IMR-90 (cell line): ENCODE measurements around the gene KCNJ2. TPM values are rescaled to one million over a fixed set of nuclear protein-coding genes. Genes with fewer than 3 reads are reported as not detected.
A peak's percentile ranks its signal among the peaks of the same experiment; 100 is the strongest.

ENCODE experiments used
- ATAC-seq: fragments of 200-7000 bp; cut with Tn5 transposase; 2 replicates; pipeline ENCODE4 v1.9.1; 2020; ENCODE audit warnings: low read depth, mild to moderate bottlenecking, moderate library complexity
- BruUV-seq: library from RNA; stranded (reverse); fragments of 400-500 nt; replicated peaks from 2 replicates; lab custom pipeline; 2021; lab: Mats Ljungman, UMichigan
- CTCF ChIA-PET: fragments of 300-600 bp; formaldehyde crosslinking; extraction: SDS; loops from one replicate; lab custom pipeline; 2021; ENCODE audit warnings: antibody characterized with exemption; lab: Yijun Ruan, JAX
- POLR2A ChIA-PET: fragments of 300-600 bp; sonication (Branson Sonifier 250); formaldehyde crosslinking; loops from one replicate; lab custom pipeline; 2022; ENCODE audit warnings: antibody characterized with exemption; ENCODE audit not compliant: unreplicated experiment; lab: Charles Lee
- DNase-seq: peaks from one replicate; pipeline ENCODE4 v3.0.0; 2013
- H2AFZ ChIP-seq: replicated peaks from 2 replicates; pipeline ENCODE3; 2013; ENCODE audit warnings: low read length, mild to moderate bottlenecking; ENCODE audit not compliant: poor library complexity
- H2AK5ac ChIP-seq: 2 replicates; pipeline ENCODE4 v1.6.1; 2013; ENCODE audit warnings: low read depth, low read length, inconsistent platforms
- H2AK9ac ChIP-seq: replicated peaks from 2 replicates; pipeline ENCODE3; 2013; ENCODE audit warnings: mild to moderate bottlenecking, low read depth, low read length, moderate library complexity; ENCODE audit not compliant: poor library complexity
- H2BK120ac ChIP-seq: 2 replicates; pipeline ENCODE4 v1.6.1; 2013; ENCODE audit warnings: low read depth, low read length, inconsistent platforms
- H2BK15ac ChIP-seq: 3 replicates; pipeline ENCODE4 v1.6.1; 2013; ENCODE audit warnings: low read depth, low read length, inconsistent platforms
- H2BK20ac ChIP-seq: 2 replicates; pipeline ENCODE4 v1.6.1; 2013; ENCODE audit warnings: low read depth, mild to moderate bottlenecking, inconsistent platforms, low read length, moderate library complexity
- H2BK5ac ChIP-seq: 2 replicates; pipeline ENCODE4 v1.6.1; 2013; ENCODE audit warnings: mild to moderate bottlenecking, low read depth, low read length, inconsistent platforms; ENCODE audit not compliant: poor library complexity, severe bottlenecking
- H3K14ac ChIP-seq: replicated peaks from 2 replicates; pipeline ENCODE4 v1.6.1; 2013; ENCODE audit warnings: low read depth, low read length, inconsistent platforms
- H3K18ac ChIP-seq: 2 replicates; pipeline ENCODE4 v1.6.1; 2013; ENCODE audit warnings: low read depth, low read length, control low read depth
- H3K23ac ChIP-seq: 2 replicates; pipeline ENCODE4 v1.6.1; 2013; ENCODE audit warnings: low read depth, low read length, inconsistent platforms
- H3K27ac ChIP-seq: 2 replicates; pipeline ENCODE4 v1.5.1; 2013; ENCODE audit warnings: mild to moderate bottlenecking, control low read depth, low read length; ENCODE audit not compliant: insufficient read depth
- H3K27me3 ChIP-seq: 2 replicates; pipeline ENCODE4 v1.6.1; 2013; ENCODE audit warnings: low read length; ENCODE audit not compliant: control insufficient read depth, insufficient read depth
- H3K36me3 ChIP-seq: 2 replicates; pipeline ENCODE4 v1.6.1; 2013; ENCODE audit warnings: low read length, mixed read lengths; ENCODE audit not compliant: control insufficient read depth, insufficient read depth
- H3K4ac ChIP-seq: 2 replicates; pipeline ENCODE4 v1.6.1; 2013; ENCODE audit warnings: low read depth, low read length, inconsistent platforms
- H3K4me1 ChIP-seq: 2 replicates; pipeline ENCODE4 v1.6.1; 2013; ENCODE audit warnings: low read length, mixed read lengths; ENCODE audit not compliant: control insufficient read depth, insufficient read depth
- H3K4me2 ChIP-seq: 2 replicates; pipeline ENCODE4 v1.6.1; 2013; ENCODE audit warnings: low read depth, mild to moderate bottlenecking, control low read depth, low read length, moderate library complexity
- H3K4me3 ChIP-seq: 2 replicates; pipeline ENCODE4 v1.5.1; 2013; ENCODE audit warnings: low read depth, mild to moderate bottlenecking, control low read depth, low read length, moderate library complexity; ENCODE audit not compliant: insufficient read depth
- H3K56ac ChIP-seq: 2 replicates; pipeline ENCODE4 v1.6.1; 2013; ENCODE audit warnings: low read length, inconsistent platforms; ENCODE audit not compliant: insufficient read depth; ENCODE audit errors: extremely low read depth
- H3K79me1 ChIP-seq, 2 experiments: 2 replicates each; pipeline ENCODE4 v1.6.1; 2013; ENCODE audit warnings: low read length in 2 of 2, inconsistent platforms in 1 of 2, low read depth in 1 of 2
- H3K9ac ChIP-seq: 2 replicates; pipeline ENCODE4 v1.6.1; 2013; ENCODE audit warnings: low read depth, low read length, control low read depth
- H3K9me1 ChIP-seq: 2 replicates; pipeline ENCODE4 v1.6.1; 2013; ENCODE audit warnings: low read length, inconsistent platforms; ENCODE audit not compliant: insufficient read depth
- H3K9me3 ChIP-seq: 2 replicates; pipeline ENCODE4 v1.6.1; 2013; ENCODE audit warnings: low read length; ENCODE audit not compliant: control insufficient read depth, insufficient read depth
- H4K20me1 ChIP-seq: 2 replicates; pipeline ENCODE4 v1.6.1; 2013; ENCODE audit warnings: low read length, inconsistent platforms; ENCODE audit not compliant: insufficient read depth
- H4K5ac ChIP-seq: 2 replicates; pipeline ENCODE4 v1.6.1; 2013; ENCODE audit warnings: mild to moderate bottlenecking, low read depth, low read length, control low read depth
- H4K8ac ChIP-seq, 2 experiments: 2 replicates each; pipeline ENCODE4 v1.6.1; 2013; ENCODE audit warnings: low read depth in 2 of 2, low read length in 2 of 2, control low read depth in 1 of 2, inconsistent platforms in 1 of 2
- H4K91ac ChIP-seq: 2 replicates; pipeline ENCODE4 v1.6.1; 2013; ENCODE audit warnings: low read depth, low read length, inconsistent platforms; ENCODE audit not compliant: insufficient read depth
- BHLHE40 ChIP-seq: fragments of 150-350 bp; IDR thresholded peaks from 2 replicates; pipeline ENCODE4 v1.6.1; 2016; ENCODE audit warnings: mild to moderate bottlenecking, low read depth, low read length
- CEBPB ChIP-seq: IDR thresholded peaks from 2 replicates; pipeline ENCODE4 v1.6.1; 2012; ENCODE audit warnings: low read depth, low read length, improper control_type of control experiment
- CHD1 ChIP-seq: IDR thresholded peaks from 2 replicates; pipeline ENCODE4 v1.6.1; 2012; ENCODE audit warnings: low read depth, low read length, improper control_type of control experiment
- CTCF ChIP-seq: conservative IDR thresholded peaks from 2 replicates; pipeline ENCODE4 v1.5.1; 2012; ENCODE audit warnings: mild to moderate bottlenecking, low read depth, low read length, improper control_type of control experiment
- ELK1 ChIP-seq: fragments of 150-350 bp; IDR thresholded peaks from 2 replicates; pipeline ENCODE4 v1.6.1; 2016; ENCODE audit warnings: low read depth, mild to moderate bottlenecking, low read length, moderate library complexity, borderline replicate concordance
- FOS ChIP-seq: fragments of 150-350 bp; IDR thresholded peaks from 2 replicates; pipeline ENCODE4 v1.6.1; 2016; ENCODE audit warnings: low read depth, low read length
- MAFK ChIP-seq: IDR thresholded peaks from 2 replicates; pipeline ENCODE4 v1.6.1; 2012; ENCODE audit warnings: low read depth, low read length, improper control_type of control experiment
- MAZ ChIP-seq: IDR thresholded peaks from 2 replicates; pipeline ENCODE4 v1.6.1; 2012; ENCODE audit warnings: low read depth, mild to moderate bottlenecking, low read length, improper control_type of control experiment, moderate library complexity, borderline replicate concordance
- MXI1 ChIP-seq: IDR thresholded peaks from 2 replicates; pipeline ENCODE4 v1.6.1; 2012; ENCODE audit warnings: low read depth, mild to moderate bottlenecking, low read length, moderate library complexity, borderline replicate concordance
- NFE2L2 ChIP-seq: fragments of 150-350 bp; IDR thresholded peaks from 2 replicates; pipeline ENCODE4 v1.6.1; 2016; ENCODE audit warnings: low read depth, mild to moderate bottlenecking, low read length
- POLR2A ChIP-seq: IDR thresholded peaks from 2 replicates; pipeline ENCODE4 v1.6.1; 2012; ENCODE audit warnings: mild to moderate bottlenecking, low read depth, low read length
- RAD21 ChIP-seq: IDR thresholded peaks from 2 replicates; pipeline ENCODE4 v1.6.1; 2012; ENCODE audit warnings: low read length, improper control_type of control experiment
- RCOR1 ChIP-seq: IDR thresholded peaks from 2 replicates; pipeline ENCODE4 v1.6.1; 2012; ENCODE audit warnings: mild to moderate bottlenecking, low read length, improper control_type of control experiment; ENCODE audit not compliant: insufficient replicate concordance
- RFX5 ChIP-seq: IDR thresholded peaks from 2 replicates; pipeline ENCODE4 v1.8.0; 2012; ENCODE audit warnings: low read depth, mild to moderate bottlenecking, low read length, moderate library complexity
- SMC3 ChIP-seq: fragments of 150-350 bp; IDR thresholded peaks from 2 replicates; pipeline ENCODE4 v1.6.1; 2016; ENCODE audit warnings: low read depth, mild to moderate bottlenecking, antibody characterized with exemption, low read length, moderate library complexity
- USF2 ChIP-seq: fragments of 150-350 bp; IDR thresholded peaks from 2 replicates; pipeline ENCODE4 v1.6.1; 2017; ENCODE audit warnings: mild to moderate bottlenecking, antibody characterized with exemption, low read length, low read depth
- WGBS, 2 experiments: methylation state at CpG; one replicate each; pipeline versions ENCODE4 v1.1.5 to v1.1.7; 2013; ENCODE audit warnings: missing lambda C conversion rate in 2 of 2; ENCODE audit not compliant: insufficient read length in 1 of 2; ENCODE audit errors: extremely low coverage in 2 of 2; 5-methylcytosine and 5-hydroxymethylcytosine counted together
- dilution Hi-C: fragments of 300-500 bp; cut with HindIII; formaldehyde crosslinking; loops from one replicate; pipeline ENCODE4 v1.14.3; 2018; ENCODE audit warnings: low sequenced_read_pairs; ENCODE audit not compliant: unreplicated experiment
- in situ Hi-C: fragments of 300-500 bp; cut with MboI; formaldehyde crosslinking; loops from 3 replicates; pipeline ENCODE4 v1.14.3; 2019; ENCODE audit warnings: low sequenced_read_pairs, inconsistent platforms, mixed read lengths
- intact Hi-C: fragments of 100-400 bp; cut with micrococcal nuclease; formaldehyde crosslinking; loops from 2 replicates; pipeline ENCODE4 v1.10.0; 2022
- polyA plus RNA-seq, 3 experiments: library from polyadenylated mRNA; depleted of rRNA; stranded (reverse); fragments of >200 nt; gene quantifications; 2 replicates each; pipeline ENCODE4 v1.2.3, GENCODE V29; 2012; ENCODE audit warnings: low replicate concordance in 1 of 3
- total RNA-seq: library from RNA; depleted of rRNA; stranded (reverse); fragments of >200 nt; gene quantifications from 2 replicates; pipeline ENCODE4 v1.2.3, GENCODE V29; 2012

The KCNJ2 gene
- total and polyA plus RNA-seq, 2 of the 4 experiments (the other 2 are of a cell fraction) = 0.55 to 8.6 TPM

GRCh38 chr17:70172449-70172848, 3.1 kb downstream of the KCNJ2 start:
- POLR2A ChIA-PET = no interaction called here
- Histone ChIP-seq H3K36me3 (peaks cover 22% of the 10 kb centered on the region), H3K27ac (no peak overlapping the region), H2BK5ac (no peak overlapping the region), H3K4ac (no peak overlapping the region), H3K14ac (no peak overlapping the region), H3K4me1 (no peaks in the 10 kb centered on the region), H3K56ac (no peak overlapping the region), H2AK9ac (no peak overlapping the region), H3K4me3 (no peak overlapping the region), H2AFZ (no peak overlapping the region), H3K9me3 (peaks cover 1% of the 10 kb centered on the region; the same call in 1 of the 2 replicates), H3K9me1 (no peaks in the 10 kb centered on the region), H3K4me2 (peak overlapping the region; percentile 17; the same call in 1 of the 2 replicates), H4K20me1 (no peaks in the 10 kb centered on the region), H2BK15ac (no peak overlapping the region), H2BK20ac (no peak overlapping the region), H2AK5ac (no peak overlapping the region), H3K27me3 (no peaks in the 10 kb centered on the region), H3K79me1 (no peaks in the 10 kb centered on the region), H3K23ac (no peak overlapping the region), H3K9ac (no peak overlapping the region), H4K5ac (no peak overlapping the region), H3K18ac (no peak overlapping the region), H4K91ac (no peak overlapping the region), H2BK120ac (no peak overlapping the region), H4K8ac (no peak overlapping the region)
- intact Hi-C loops (loop anchor here (10.0 kb wide), 1 partner anchor 382 kb away; no protein-coding TSS in a partner anchor), dilution Hi-C loops (no loop called here), in situ Hi-C loops (no loop called here)
- ATAC-seq = no peak
- no CpG with 5 or more reads among the region's 2 CpGs for WGBS, 2 experiments
- no TSS peak for BruUV-seq
- peak; percentile 41 for DNase-seq
- no peak for TF ChIP-seq FOS
- no peak for TF ChIP-seq BHLHE40
- TF ChIP-seq CTCF = no peak
- no peak for TF ChIP-seq SMC3
- no peak for TF ChIP-seq MAZ
- TF ChIP-seq CHD1 = no peak
- TF ChIP-seq MAFK = no peak
- TF ChIP-seq RFX5 = no peak
- TF ChIP-seq CEBPB = no peak
- no peak for TF ChIP-seq POLR2A
- no peak for TF ChIP-seq RAD21
- TF ChIP-seq ELK1 = no peak
- TF ChIP-seq MXI1 = no peak
- no peak for TF ChIP-seq NFE2L2
- no peak for TF ChIP-seq RCOR1
- TF ChIP-seq USF2 = no peak
- CTCF ChIA-PET = interaction anchor here (0.6 kb wide), 2 partner anchors 9 to 28 kb away, joined by 3 to 4 read pairs; no protein-coding TSS in a partner anchor
